Cardiac muscle cell (in vitro differentiated cells and primary cell): Measurements from ENCODE around the gene ESPN. TPM values are rescaled to one million over a fixed set of nuclear protein-coding genes. Genes with fewer than 3 reads are reported as not detected.
"Not testable (repeated sequence)": the region's sequence is repeated elsewhere in the genome, so short reads cannot be mapped to it uniquely, and the experiment has no call there.

Source experiments
- DNase-seq, 2 donors: peaks; one replicate each; pipeline versions ENCODE4 v3.0.0 to v3.0.0-alpha.2; 2010 to 2017; ENCODE audit warnings: low read depth in 1 of 2, low spot score in 1 of 2
- H3K27ac ChIP-seq: fragments of 200-600 bp; sonication (generic); 2 replicates; pipeline ENCODE4 v1.5.1; 2016
- H3K27me3 ChIP-seq: fragments of 200-600 bp; sonication (generic); 2 replicates; pipeline ENCODE4 v1.6.0; 2016; ENCODE audit warnings: control low read depth
- H3K36me3 ChIP-seq: fragments of 200-600 bp; sonication (generic); 2 replicates; pipeline ENCODE4 v1.5.1; 2016; ENCODE audit warnings: control low read depth
- H3K4me1 ChIP-seq: fragments of 200-600 bp; sonication (generic); 2 replicates; pipeline ENCODE4 v1.8.1; 2017; ENCODE audit warnings: low read depth, mild to moderate bottlenecking, mixed run types
- H3K4me3 ChIP-seq: fragments of 200-600 bp; sonication (generic); 2 replicates; pipeline ENCODE4 v1.5.1; 2016; ENCODE audit warnings: mild to moderate bottlenecking
- H3K9me3 ChIP-seq: fragments of 200-600 bp; sonication (generic); 2 replicates; pipeline ENCODE4 v1.5.1; 2017; ENCODE audit warnings: low read depth, mild to moderate bottlenecking, control low read depth
- CTCF ChIP-seq: IDR thresholded peaks from 2 replicates; pipeline ENCODE4 v1.5.1; 2012; ENCODE audit warnings: low read depth, mild to moderate bottlenecking, low read length
- polyA plus RNA-seq: library from polyadenylated mRNA; unstranded; fragments of >200 nt; fragmentation: Nextera tagmentation; extraction: Ambion mirVana; gene quantifications from 2 replicates; pipeline ENCODE4 v1.2.1, GENCODE V29; 2016
- total RNA-seq: library from RNA; depleted of rRNA; stranded (reverse); fragments of >200 nt; gene quantifications from 2 replicates; pipeline ENCODE4 v1.2.3, GENCODE V29; 2016

The ESPN gene
- total and polyA plus RNA-seq, 2 experiments from 2014 or later: 8.0 to 18.1 TPM

- Histone ChIP-seq H3K4me3 (peak within 1 kb of the TSS; percentile 54), H3K27me3 (peaks cover 16% of the 10 kb centered on the region), H3K9me3 (no peaks in the 10 kb centered on the region), H3K4me1 (peaks cover 4% of the 10 kb centered on the region), H3K36me3 (no peaks in the 10 kb centered on the region), H3K27ac (peak within 1 kb of the TSS; percentile 97)
- TF ChIP-seq CTCF: peak; percentile 38
- DNase-seq: peak; percentile 93
Observed at GRCh38 chr1:6393400-6394187, 31.0 kb upstream of the ESPN start, which contains the start of gene ACOT7. TSS of gene ACOT7 (minus strand) at chr1:6393767. CDS start at chr1:6393399, 368 bp downstream.

- H3K9me3 ChIP-seq, H3K4me3 ChIP-seq, DNase-seq, H3K27ac ChIP-seq, H3K36me3 ChIP-seq, H3K4me1 ChIP-seq: not testable (repeated sequence)
- H3K27me3 ChIP-seq: peaks cover 16% of the 10 kb centered on the region
Observed at GRCh38 chr1:6395130-6395529, 29.4 kb upstream of the ESPN start.

- peaks cover 16% of the 10 kb centered on the region for H3K27me3 ChIP-seq
- H3K4me1 ChIP-seq, H3K36me3 ChIP-seq, H3K9me3 ChIP-seq, H3K4me3 ChIP-seq, H3K27ac ChIP-seq, DNase-seq: not testable (repeated sequence)
Observed at GRCh38 chr1:6395781-6396244, 28.8 kb upstream of the ESPN start.

GRCh38 chr1:6396998-6397397, 27.6 kb upstream of the ESPN start:
- Histone ChIP-seq H3K9me3 (no peaks in the 10 kb centered on the region), H3K4me1 (peaks cover 4% of the 10 kb centered on the region), H3K27me3 (peaks cover 8% of the 10 kb centered on the region), H3K36me3 (no peaks in the 10 kb centered on the region), H3K4me3 (no peak overlapping the region), H3K27ac (no peak overlapping the region)
- peak; percentile 14 for TF ChIP-seq CTCF
- DNase-seq: no peak

GRCh38 chr1:6397844-6398441, 26.6 kb upstream of the ESPN start:
- Histone ChIP-seq H3K4me3 (no peak overlapping the region), H3K4me1 (peaks cover 4% of the 10 kb centered on the region), H3K9me3 (no peaks in the 10 kb centered on the region), H3K36me3 (no peaks in the 10 kb centered on the region), H3K27ac (no peak overlapping the region), H3K27me3 (no peaks in the 10 kb centered on the region)
- no peak for DNase-seq
- no peak for TF ChIP-seq CTCF

DNA sequence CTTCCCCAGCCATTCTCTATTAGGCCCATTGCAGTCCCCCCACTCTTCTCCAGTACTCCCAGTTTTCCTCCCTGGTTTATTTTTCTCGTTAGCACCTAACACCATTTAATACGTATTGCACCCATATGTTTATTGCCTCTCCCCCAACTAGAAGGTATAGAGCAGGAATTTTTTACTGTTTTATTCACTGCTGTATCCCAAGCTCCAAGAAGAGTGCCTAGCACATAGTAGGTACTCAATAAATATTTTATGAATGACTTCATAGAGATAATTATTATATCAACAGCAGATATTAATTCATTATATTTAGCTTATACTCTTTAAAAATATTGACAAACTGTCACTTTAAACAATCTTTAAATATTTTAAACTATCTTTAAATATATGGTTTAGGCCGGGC, 25.3 kb upstream of the ESPN start:
- no peak overlapping the region for H3K4me3 ChIP-seq
- no peak overlapping the region for H3K27ac ChIP-seq
- peaks cover 1% of the 10 kb centered on the region for H3K4me1 ChIP-seq

More for the DNA sequence above, 25.3 kb upstream of the ESPN start:
- Histone ChIP-seq H3K36me3 (no peaks in the 10 kb centered on the region), H3K27me3 (no peaks in the 10 kb centered on the region), H3K9me3 (no peaks in the 10 kb centered on the region)
- no peak for DNase-seq
- TF ChIP-seq CTCF: no peak
